Effector memory CD4-positive, alpha-beta T cell (primary cell): ENCODE measurements around the gene TEAD1.

Experiments
- DNase-seq, 3 donors: peaks; one replicate each; pipeline ENCODE4 v3.0.0-alpha.2; 2020
- H3K27ac ChIP-seq: 2 replicates; pipeline ENCODE4 v1.7.0; 2013; ENCODE audit warnings: mild to moderate bottlenecking, low read length, moderate library complexity; ENCODE audit not compliant: insufficient read depth, poor library complexity, severe bottlenecking
- H3K27me3 ChIP-seq: replicated peaks from 2 replicates; pipeline ENCODE4 v1.7.0; 2013; ENCODE audit warnings: mild to moderate bottlenecking, low read length; ENCODE audit not compliant: insufficient read depth, control insufficient read depth, poor library complexity, severe bottlenecking
- H3K36me3 ChIP-seq: 2 replicates; pipeline ENCODE4 v1.7.0; 2013; ENCODE audit warnings: mild to moderate bottlenecking, low read length, moderate library complexity; ENCODE audit not compliant: control insufficient read depth, insufficient read depth
- H3K4me1 ChIP-seq: 2 replicates; pipeline ENCODE4 v1.7.0; 2013; ENCODE audit warnings: low read length, mild to moderate bottlenecking; ENCODE audit not compliant: control insufficient read depth, insufficient read depth, poor library complexity, severe bottlenecking
- H3K4me3 ChIP-seq: 2 replicates; pipeline ENCODE4 v1.7.0; 2013; ENCODE audit warnings: low read length, low read depth, mild to moderate bottlenecking; ENCODE audit not compliant: insufficient read depth, poor library complexity, severe bottlenecking
- H3K9me3 ChIP-seq: 2 replicates; pipeline ENCODE4 v1.7.0; 2013; ENCODE audit warnings: mild to moderate bottlenecking, low read length, moderate library complexity; ENCODE audit not compliant: control insufficient read depth

TEAD1 gene

DNA sequence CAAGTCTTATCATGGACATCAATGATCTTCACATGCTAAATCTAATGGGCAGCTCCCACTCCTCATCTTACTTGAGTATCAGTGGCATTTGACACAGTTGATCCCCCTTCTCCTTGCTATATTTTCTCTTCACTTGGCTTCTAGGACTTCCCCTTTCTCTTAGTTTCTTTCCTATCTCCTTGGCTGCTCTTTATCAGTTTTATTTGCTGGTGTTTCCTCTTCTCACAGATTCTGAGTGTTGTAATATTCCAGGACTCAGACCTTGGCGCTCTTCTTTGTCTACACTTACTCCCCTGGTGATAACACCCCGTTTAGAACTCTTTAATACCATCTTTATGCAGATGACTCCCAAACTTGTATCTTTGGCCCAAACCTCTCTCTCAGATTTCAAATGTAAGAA, 301.0 kb downstream of the TEAD1 start:
- no peak overlapping the region for H3K27ac ChIP-seq
- no peak overlapping the region for H3K4me3 ChIP-seq
- DNase-seq, result no peak
- H3K27me3 ChIP-seq, result peaks cover 4% of the 10 kb centered on the region
- H3K9me3 ChIP-seq, result no peaks in the 10 kb centered on the region
- no peaks in the 10 kb centered on the region for H3K4me1 ChIP-seq
- no peaks in the 10 kb centered on the region for H3K36me3 ChIP-seq

DNA sequence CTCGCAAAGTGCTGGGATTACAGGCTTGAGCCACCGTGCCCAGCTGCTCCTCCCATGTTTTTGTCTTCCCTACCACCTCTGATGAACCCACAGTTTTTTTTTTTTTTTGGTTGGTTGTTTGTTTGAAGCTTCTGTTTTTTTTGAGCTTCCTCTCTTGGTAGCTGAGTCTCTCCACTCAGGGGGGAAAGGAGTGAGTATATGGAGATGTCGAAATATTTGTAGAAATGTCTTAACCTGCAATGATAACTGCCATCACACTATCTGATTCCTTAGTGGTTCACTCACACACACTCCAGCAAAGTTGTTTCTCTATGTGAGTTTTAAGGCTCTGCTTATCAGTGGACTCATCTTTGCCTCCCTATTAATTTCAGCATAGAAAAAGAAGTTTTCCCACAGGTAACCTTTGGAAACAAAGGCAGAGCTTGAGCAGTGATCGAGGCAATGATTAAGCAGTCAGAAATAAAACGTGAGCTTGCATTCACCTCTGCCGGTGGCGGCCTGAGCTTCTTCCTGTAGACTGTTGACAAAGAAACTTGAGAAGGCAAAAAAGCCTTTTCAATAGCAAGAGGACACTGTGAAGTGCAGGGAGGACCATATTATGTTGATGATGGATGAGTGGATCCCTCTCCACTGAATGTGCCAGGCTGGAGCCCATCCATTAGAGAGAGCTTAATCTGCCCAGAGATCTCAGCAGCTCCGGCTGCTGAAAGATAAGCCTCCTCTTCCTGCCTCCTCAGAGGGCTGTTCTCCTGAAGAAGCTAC, 305.9 kb downstream of the TEAD1 start:
- no peaks in the 10 kb centered on the region for H3K36me3 ChIP-seq
- no peak overlapping the region for H3K27ac ChIP-seq
- H3K4me1 ChIP-seq, result no peaks in the 10 kb centered on the region
- DNase-seq, result no peak
- H3K9me3 ChIP-seq, result no peaks in the 10 kb centered on the region
- no peak overlapping the region for H3K4me3 ChIP-seq
- H3K27me3 ChIP-seq, result no peaks in the 10 kb centered on the region

GRCh38 chr11:12981676-12982522, 307.7 kb downstream of the TEAD1 start:
- no peaks in the 10 kb centered on the region for H3K9me3 ChIP-seq
- no peak overlapping the region for H3K27ac ChIP-seq
- H3K36me3 ChIP-seq, result no peaks in the 10 kb centered on the region
- no peaks in the 10 kb centered on the region for H3K27me3 ChIP-seq
- DNase-seq, result no peak
- H3K4me3 ChIP-seq, result no peak overlapping the region
- no peaks in the 10 kb centered on the region for H3K4me1 ChIP-seq

- no peak for DNase-seq
- Histone ChIP-seq H3K9me3 (no peaks in the 10 kb centered on the region), H3K4me1 (no peaks in the 10 kb centered on the region), H3K36me3 (no peaks in the 10 kb centered on the region), H3K27me3 (no peaks in the 10 kb centered on the region), H3K27ac (no peak overlapping the region), H3K4me3 (no peak overlapping the region)
Observed at GRCh38 chr11:12983336-12983735, 309.1 kb downstream of the TEAD1 start.

DNA sequence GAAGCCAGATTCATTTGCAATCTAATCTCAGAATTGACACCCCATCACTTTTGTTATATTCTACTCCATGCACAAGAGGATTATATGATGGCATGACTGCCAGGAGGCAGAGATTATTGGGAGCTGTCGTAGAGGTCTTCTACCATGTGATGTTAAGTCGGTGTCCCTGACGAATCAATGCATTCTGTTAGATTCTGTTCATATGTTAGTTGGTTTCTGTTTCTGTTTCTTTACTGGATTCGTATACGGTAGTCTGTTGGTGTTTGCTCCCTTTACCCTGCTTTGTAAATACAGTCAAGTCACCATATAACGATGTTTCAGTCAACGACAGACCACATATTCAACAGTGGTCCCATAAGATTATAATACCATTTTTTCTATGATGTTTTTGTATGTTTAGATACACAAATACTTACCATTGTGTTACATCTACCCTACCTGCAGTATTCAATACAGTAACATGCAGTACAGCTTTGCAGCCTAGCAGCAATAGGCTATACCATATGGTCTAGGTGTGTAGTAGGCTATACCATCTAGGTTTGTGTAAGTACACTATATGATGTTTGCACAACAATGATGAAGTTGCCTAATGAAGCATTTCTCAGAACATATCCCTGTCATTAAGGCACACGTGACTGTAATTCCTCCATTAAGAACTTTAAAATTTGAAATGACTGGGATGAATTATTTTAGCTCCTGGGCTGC, 312.1 kb downstream of the TEAD1 start:
- Histone ChIP-seq H3K27me3 (no peaks in the 10 kb centered on the region), H3K4me3 (no peak overlapping the region), H3K9me3 (no peaks in the 10 kb centered on the region), H3K27ac (no peak overlapping the region), H3K36me3 (no peaks in the 10 kb centered on the region), H3K4me1 (no peaks in the 10 kb centered on the region)
- DNase-seq, result no peak

- Histone ChIP-seq H3K9me3 (no peaks in the 10 kb centered on the region), H3K27me3 (no peaks in the 10 kb centered on the region), H3K4me1 (no peaks in the 10 kb centered on the region), H3K36me3 (no peaks in the 10 kb centered on the region), H3K4me3 (no peak overlapping the region), H3K27ac (no peak overlapping the region)
- DNase-seq, result no peak
Observed at GRCh38 chr11:12989428-12990161, 315.4 kb downstream of the TEAD1 start.

GRCh38 chr11:12990162-12990480, 315.9 kb downstream of the TEAD1 start:
- no peaks in the 10 kb centered on the region for H3K27me3 ChIP-seq
- no peaks in the 10 kb centered on the region for H3K9me3 ChIP-seq
- no peaks in the 10 kb centered on the region for H3K4me1 ChIP-seq
- H3K27ac ChIP-seq, result no peak overlapping the region
- no peak overlapping the region for H3K4me3 ChIP-seq
- H3K36me3 ChIP-seq, result no peaks in the 10 kb centered on the region
- DNase-seq, result no peak

- no peaks in the 10 kb centered on the region for H3K36me3 ChIP-seq
- DNase-seq, result no peak
- no peaks in the 10 kb centered on the region for H3K4me1 ChIP-seq
- no peaks in the 10 kb centered on the region for H3K27me3 ChIP-seq
- no peaks in the 10 kb centered on the region for H3K9me3 ChIP-seq
- no peak overlapping the region for H3K4me3 ChIP-seq
- H3K27ac ChIP-seq, result no peak overlapping the region
Observed at GRCh38 chr11:12991426-12991825, 317.2 kb downstream of the TEAD1 start.

- Histone ChIP-seq H3K9me3 (no peaks in the 10 kb centered on the region), H3K36me3 (no peaks in the 10 kb centered on the region), H3K27me3 (no peaks in the 10 kb centered on the region), H3K27ac (no peak overlapping the region), H3K4me1 (no peaks in the 10 kb centered on the region), H3K4me3 (no peak overlapping the region)
- no peak for DNase-seq
Observed at GRCh38 chr11:12993626-12994025, 319.4 kb downstream of the TEAD1 start.
